Ishikawa (cell line): Measurements from ENCODE around the gene FAT3.

ENCODE experiments used
- CEBPB ChIP-seq: IDR thresholded peaks from 2 replicates; pipeline ENCODE4 v1.6.1; 2012
- EP300 ChIP-seq: IDR thresholded peaks from 2 replicates; pipeline ENCODE4 v1.6.1; 2012; ENCODE audit warnings: borderline replicate concordance
- MAX ChIP-seq: IDR thresholded peaks from 2 replicates; pipeline ENCODE4 v1.6.1; 2012
- NFIC ChIP-seq: IDR thresholded peaks from 2 replicates; pipeline ENCODE4 v1.6.1; 2012
- RAD21 ChIP-seq: IDR thresholded peaks from 2 replicates; pipeline ENCODE4 v1.6.1; 2012; ENCODE audit warnings: low read depth
- REST ChIP-seq: IDR thresholded peaks from 2 replicates; pipeline ENCODE4 v1.6.1; 2012; ENCODE audit warnings: low read depth, mild to moderate bottlenecking
- TAF1 ChIP-seq: IDR thresholded peaks from 2 replicates; pipeline ENCODE4 v1.6.1; 2012; ENCODE audit warnings: low read depth, mild to moderate bottlenecking
- USF1 ChIP-seq: IDR thresholded peaks from 2 replicates; pipeline ENCODE4 v1.6.1; 2012
- YY1 ChIP-seq: IDR thresholded peaks from 2 replicates; pipeline ENCODE4 v1.6.1; 2012; ENCODE audit warnings: low read depth
- ZBTB7A ChIP-seq: IDR thresholded peaks from 2 replicates; pipeline ENCODE4 v1.6.1; 2012; ENCODE audit warnings: low read depth

- TF ChIP-seq EP300 = no peak
- TF ChIP-seq ZBTB7A = no peak
- no peak for TF ChIP-seq TAF1
- TF ChIP-seq REST = no peak
- TF ChIP-seq MAX = no peak
- no peak for TF ChIP-seq CEBPB
- no peak for TF ChIP-seq NFIC
- TF ChIP-seq YY1 = no peak
- no peak for TF ChIP-seq USF1
- TF ChIP-seq RAD21 = no peak
Measured at GRCh38 chr11:92212530-92212929, 12.1 kb upstream of the FAT3 start.
